GM12873 (cell line): ENCODE results near the gene LRR1.

Experiments used
- CTCF ChIP-seq: IDR thresholded peaks from 2 replicates; pipeline ENCODE4 v1.5.1; 2012; ENCODE audit warnings: low read depth, mild to moderate bottlenecking, moderate library complexity, low read length, control low read depth; ENCODE audit not compliant: insufficient read depth; ENCODE audit errors: missing control alignments

The LRR1 gene

GRCh38 chr14:49640540-49641417, 42.0 kb downstream of the LRR1 start:
- TF ChIP-seq CTCF: no peak

GRCh38 chr14:49641697-49642129, 43.0 kb downstream of the LRR1 start:
- TF ChIP-seq CTCF: no peak

GRCh38 chr14:49642163-49642562, 43.4 kb downstream of the LRR1 start:
- TF ChIP-seq CTCF: no peak

- no peak for TF ChIP-seq CTCF
These were observed 54.8 kb downstream of the LRR1 start for GRCh38 chr14:49653508-49653907.

GRCh38 chr14:49654511-49654910, 55.8 kb downstream of the LRR1 start:
- TF ChIP-seq CTCF: no peak

- no peak for TF ChIP-seq CTCF
These were observed 61.1 kb downstream of the LRR1 start for GRCh38 chr14:49659526-49660455.
